Parathyroid adenoma (tissue), 2 donors: ENCODE measurements around the gene MTFP1.

Experiments
- H2AFZ ChIP-seq: fragments of 300-600 bp; sonication (generic); one replicate; pipeline ENCODE4 v1.7.0; 2017; ENCODE audit warnings: antibody characterized with exemption, mild to moderate bottlenecking
- H3K27ac ChIP-seq: fragments of 300-600 bp; sonication (generic); one replicate; pipeline ENCODE4 v1.7.0; 2017
- H3K27me3 ChIP-seq: fragments of 300-600 bp; sonication (generic); one replicate; pipeline ENCODE4 v1.7.0; 2017; ENCODE audit warnings: low read length; ENCODE audit not compliant: control insufficient read depth, insufficient read depth
- H3K36me3 ChIP-seq: fragments of 300-600 bp; sonication (generic); one replicate; pipeline ENCODE4 v1.7.0; 2017; ENCODE audit warnings: low read length; ENCODE audit not compliant: control insufficient read depth, insufficient read depth
- H3K4me1 ChIP-seq: fragments of 300-600 bp; sonication (generic); one replicate; pipeline ENCODE4 v1.7.0; 2017; ENCODE audit warnings: control low read depth
- H3K4me2 ChIP-seq: fragments of 300-600 bp; sonication (generic); one replicate; pipeline ENCODE4 v1.7.0; 2017; ENCODE audit warnings: low read length
- H3K4me3 ChIP-seq: fragments of 300-600 bp; sonication (generic); one replicate; pipeline ENCODE4 v1.7.0; 2017; ENCODE audit warnings: low read depth, low read length
- H3K79me2 ChIP-seq: fragments of 300-600 bp; sonication (generic); one replicate; pipeline ENCODE4 v1.7.0; 2017; ENCODE audit warnings: control low read depth
- H3K9ac ChIP-seq: fragments of 300-600 bp; sonication (generic); one replicate; pipeline ENCODE4 v1.7.0; 2017; ENCODE audit warnings: mild to moderate bottlenecking
- H3K9me3 ChIP-seq: fragments of 300-600 bp; sonication (generic); one replicate; pipeline ENCODE4 v1.7.0; 2017; ENCODE audit warnings: low read length; ENCODE audit not compliant: control insufficient read depth
- CTCF ChIP-seq: fragments of 300-600 bp; sonication (generic); IDR thresholded peaks from one replicate; pipeline ENCODE4 v1.7.0; 2017; ENCODE audit warnings: antibody characterized with exemption, mild to moderate bottlenecking
- donor health status: primary hyperparathyroidism.

Gene MTFP1

GRCh38 chr22:30421695-30422480, 3.7 kb upstream of the MTFP1 start:
- no peaks in the 10 kb centered on the region for H3K36me3 ChIP-seq
- peaks cover 6% of the 10 kb centered on the region for H3K4me1 ChIP-seq
- H2AFZ ChIP-seq = no peak overlapping the region
- TF ChIP-seq CTCF = no peak
- H3K79me2 ChIP-seq = no peaks in the 10 kb centered on the region
- peak overlapping the region; percentile 90 for H3K27ac ChIP-seq
- H3K4me2 ChIP-seq = peak overlapping the region; percentile 77
- no peaks in the 10 kb centered on the region for H3K27me3 ChIP-seq
- no peak overlapping the region for H3K9ac ChIP-seq
- H3K9me3 ChIP-seq = no peaks in the 10 kb centered on the region
- H3K4me3 ChIP-seq = peak overlapping the region; percentile 9

- Histone ChIP-seq H3K9me3 (no peaks in the 10 kb centered on the region), H2AFZ (peak overlapping the region; percentile 71), H3K4me3 (peak overlapping the region; percentile 63), H3K36me3 (no peaks in the 10 kb centered on the region), H3K27me3 (no peaks in the 10 kb centered on the region), H3K9ac (no peak overlapping the region), H3K79me2 (no peaks in the 10 kb centered on the region), H3K4me2 (peak overlapping the region; percentile 77), H3K27ac (peak overlapping the region; percentile 90), H3K4me1 (peaks cover 6% of the 10 kb centered on the region)
- no peak for TF ChIP-seq CTCF
Observed at GRCh38 chr22:30422481-30423300, 2.9 kb upstream of the MTFP1 start.

GRCh38 chr22:30423301-30423958, 2.1 kb upstream of the MTFP1 start:
- Histone ChIP-seq H2AFZ (peak overlapping the region; percentile 71), H3K9me3 (no peaks in the 10 kb centered on the region), H3K4me1 (peaks cover 6% of the 10 kb centered on the region), H3K36me3 (no peaks in the 10 kb centered on the region), H3K27me3 (no peaks in the 10 kb centered on the region), H3K27ac (peak overlapping the region; percentile 90), H3K4me2 (peak overlapping the region; percentile 77), H3K9ac (peak overlapping the region; percentile 53), H3K79me2 (no peaks in the 10 kb centered on the region), H3K4me3 (peak overlapping the region; percentile 63)
- no peak for TF ChIP-seq CTCF

GRCh38 chr22:30423959-30424533, 1.5 kb upstream of the MTFP1 start:
- no peaks in the 10 kb centered on the region for H3K79me2 ChIP-seq
- no peaks in the 10 kb centered on the region for H3K9me3 ChIP-seq
- H2AFZ ChIP-seq = peak overlapping the region; percentile 71
- H3K27me3 ChIP-seq = no peaks in the 10 kb centered on the region
- peak overlapping the region; percentile 90 for H3K27ac ChIP-seq
- peak overlapping the region; percentile 77 for H3K4me2 ChIP-seq
- H3K9ac ChIP-seq = no peak overlapping the region
- TF ChIP-seq CTCF = no peak
- no peaks in the 10 kb centered on the region for H3K36me3 ChIP-seq
- H3K4me3 ChIP-seq = peak overlapping the region; percentile 63
- H3K4me1 ChIP-seq = peaks cover 6% of the 10 kb centered on the region
